Stimulated activated CD4-positive, alpha-beta T cell treated with anti-CD3 and anti-CD28 coated beads, Interleukin-1b, Interleukin-23, amount 100 ng/mL, for 48 hours (primary cell): Measurements from ENCODE around the gene MTREX.

ENCODE experiments used
- DNase-seq: peaks from one replicate; pipeline ENCODE4 v3.0.0-alpha.2; 2020

The MTREX gene

GRCh38 chr5:55385846-55386245 is 78.1 kb downstream of the MTREX start:
- no peak for DNase-seq

GRCh38 chr5:55386356-55386755 is 78.6 kb downstream of the MTREX start:
- no peak for DNase-seq

GRCh38 chr5:55387865-55388264 is 80.1 kb downstream of the MTREX start:
- DNase-seq = no peak

GRCh38 chr5:55391707-55392106 is 83.9 kb downstream of the MTREX start:
- DNase-seq = no peak

- no peak for DNase-seq
These were observed 84.9 kb downstream of the MTREX start for GRCh38 chr5:55392669-55393068.

GRCh38 chr5:55393501-55394175 is 85.8 kb downstream of the MTREX start:
- no peak for DNase-seq

- DNase-seq = no peak
These were observed 94.4 kb downstream of the MTREX start for GRCh38 chr5:55402199-55402598.

- DNase-seq = no peak
These were observed 98.5 kb downstream of the MTREX start for GRCh38 chr5:55406292-55406691.

- no peak for DNase-seq
These were observed 99.4 kb downstream of the MTREX start for GRCh38 chr5:55407059-55407684.

- no peak for DNase-seq
These were observed 100.2 kb downstream of the MTREX start for GRCh38 chr5:55407984-55408383.

- no peak for DNase-seq
These were observed 102.0 kb downstream of the MTREX start for GRCh38 chr5:55409775-55410174.

- no peak for DNase-seq
These were observed 103.1 kb downstream of the MTREX start for GRCh38 chr5:55410845-55411244.

- DNase-seq = no peak
These were observed 104.1 kb downstream of the MTREX start for GRCh38 chr5:55411876-55412275.

GRCh38 chr5:55413644-55414043 is 105.9 kb downstream of the MTREX start:
- no peak for DNase-seq

GRCh38 chr5:55415071-55415470 is 107.3 kb downstream of the MTREX start:
- DNase-seq = no peak

GRCh38 chr5:55416306-55416705 is 108.5 kb downstream of the MTREX start:
- no peak for DNase-seq

- DNase-seq = no peak
These were observed 111.5 kb downstream of the MTREX start for GRCh38 chr5:55418994-55419968.

- DNase-seq = peak; percentile 27
These were observed 113.3 kb downstream of the MTREX start for GRCh38 chr5:55421074-55421529.

GRCh38 chr5:55426455-55426854 is 118.7 kb downstream of the MTREX start:
- no peak for DNase-seq

GRCh38 chr5:55427157-55427556 is 119.4 kb downstream of the MTREX start:
- DNase-seq = no peak

GRCh38 chr5:55429221-55429612 is 121.4 kb downstream of the MTREX start:
- no peak for DNase-seq

- DNase-seq = no peak
These were observed 121.9 kb downstream of the MTREX start for GRCh38 chr5:55429613-55430253.

GRCh38 chr5:55432549-55432948 is 124.8 kb downstream of the MTREX start:
- DNase-seq = no peak
